HepG2 (cell line): ENCODE data around the gene IQGAP3. TPM values are rescaled to one million over a fixed set of nuclear protein-coding genes. Genes with fewer than 3 reads are reported as not detected.

ENCODE experiments used
- GTF3A ChIP-seq: sonication (generic); formaldehyde crosslinking; conservative IDR thresholded peaks from 2 replicates; pipeline ENCODE4 v1.4.0; 2020; ENCODE audit warnings: mild to moderate bottlenecking, missing genetic modification reagents
- IRF2 ChIP-seq: IDR thresholded peaks from 2 replicates; pipeline ENCODE4 v1.6.1; 2018; ENCODE audit warnings: missing genetic modification reagents, missing compliant biosample characterization
- KLF11 ChIP-seq: IDR thresholded peaks from 2 replicates; pipeline ENCODE4 v1.6.1; 2016; ENCODE audit warnings: missing compliant biosample characterization
- MAFF ChIP-seq: IDR thresholded peaks from 2 replicates; pipeline ENCODE4 v1.6.1; 2011; ENCODE audit warnings: low read depth, low read length, improper control_type of control experiment
- PLRG1 ChIP-seq: fragments of 450-650 bp; conservative IDR thresholded peaks from 2 replicates; pipeline ENCODE4 v1.6.1; 2016
- REL ChIP-seq: sonication (generic); formaldehyde crosslinking; conservative IDR thresholded peaks from 2 replicates; pipeline ENCODE4 v1.8.0; 2022; ENCODE audit warnings: mild to moderate bottlenecking, missing genetic modification reagents, moderate library complexity
- RFXAP ChIP-seq: sonication (generic); formaldehyde crosslinking; IDR thresholded peaks from 2 replicates; pipeline ENCODE4 v1.4.0; 2020; ENCODE audit warnings: missing genetic modification reagents, borderline replicate concordance
- SATB2 ChIP-seq: sonication (generic); formaldehyde crosslinking; IDR thresholded peaks from 2 replicates; pipeline ENCODE4 v1.5.0; 2020; ENCODE audit warnings: missing genetic modification reagents
- ZBTB7A ChIP-seq: sonication (generic); formaldehyde crosslinking; IDR thresholded peaks from 2 replicates; pipeline ENCODE4 v1.8.0; 2022; ENCODE audit warnings: mild to moderate bottlenecking, missing genetic modification reagents
- ZNF33B ChIP-seq: sonication (generic); formaldehyde crosslinking; IDR thresholded peaks from 2 replicates; pipeline ENCODE4 v1.5.1; 2020; ENCODE audit warnings: mild to moderate bottlenecking, missing genetic modification reagents
- ZNF564 ChIP-seq: sonication (generic); formaldehyde crosslinking; IDR thresholded peaks from 2 replicates; pipeline ENCODE4 v1.8.1; 2023; ENCODE audit warnings: mild to moderate bottlenecking, missing genetic modification reagents
- ZNF780A ChIP-seq: sonication (generic); formaldehyde crosslinking; IDR thresholded peaks from 2 replicates; pipeline ENCODE4 v1.8.0; 2022; ENCODE audit warnings: mild to moderate bottlenecking, missing genetic modification reagents, moderate library complexity
- ZNF879 ChIP-seq: sonication (generic); formaldehyde crosslinking; IDR thresholded peaks from 2 replicates; pipeline ENCODE4 v1.8.1; 2023; ENCODE audit warnings: missing genetic modification reagents
- polyA plus RNA-seq, 8 experiments: library from polyadenylated mRNA; depleted of rRNA in 3 of 8; stranded (reverse) in 7 of 8; unstranded in 1 of 8; fragments of >200 nt; fragmentation: Illumina TruSeq in 4 of 8; extraction: Trizol in 4 of 8; gene quantifications; 2 replicates each; pipeline versions ENCODE4 v1.2.1 to v1.2.3, GENCODE V29; 2011 to 2016; ENCODE audit warnings: low read depth in 4 of 8, missing spikeins in 1 of 8, mixed read lengths in 1 of 8; ENCODE audit not compliant: insufficient read depth in 1 of 8
- total RNA-seq, 5 experiments: library from RNA; depleted of rRNA; stranded (reverse); fragments of >200 nt; fragmentation: Illumina TruSeq; extraction: Trizol; gene quantifications; 2 replicates each; pipeline ENCODE4 v1.2.3, GENCODE V29; 2016; ENCODE audit warnings: low read depth in 1 of 5
- TF ChIP-seq, protein P1 (sequence below): IDR thresholded peaks from 2 replicates; pipeline ENCODE4 v1.6.1; 2016; ENCODE audit warnings: low read depth, missing genetic modification reagents, missing compliant biosample characterization
- TF ChIP-seq, protein P2 (sequence below): sonication (generic); formaldehyde crosslinking; IDR thresholded peaks from 2 replicates; pipeline ENCODE4 v1.8.1; 2023; ENCODE audit warnings: mild to moderate bottlenecking, missing genetic modification reagents
- TF ChIP-seq, protein P3 (sequence below): fragments of 450-650 bp; IDR thresholded peaks from 2 replicates; pipeline ENCODE4 v1.6.1; 2016
- TF ChIP-seq, protein P4 (sequence below): sonication (generic); formaldehyde crosslinking; IDR thresholded peaks from 2 replicates; pipeline ENCODE4 v1.4.0; 2020; ENCODE audit warnings: missing genetic modification reagents, borderline replicate concordance
- TF ChIP-seq, protein P5 (sequence below): sonication (generic); formaldehyde crosslinking; IDR thresholded peaks from 2 replicates; pipeline ENCODE4 v1.5.0; 2020; ENCODE audit warnings: missing genetic modification reagents, mild to moderate bottlenecking, borderline replicate concordance

IQGAP3 gene
- total and polyA plus RNA-seq, 2 of the 13 experiments (the other 11 are each of a cell fraction or from before 2014, with no cell fraction given): 13.5 to 14.1 TPM

DNA sequence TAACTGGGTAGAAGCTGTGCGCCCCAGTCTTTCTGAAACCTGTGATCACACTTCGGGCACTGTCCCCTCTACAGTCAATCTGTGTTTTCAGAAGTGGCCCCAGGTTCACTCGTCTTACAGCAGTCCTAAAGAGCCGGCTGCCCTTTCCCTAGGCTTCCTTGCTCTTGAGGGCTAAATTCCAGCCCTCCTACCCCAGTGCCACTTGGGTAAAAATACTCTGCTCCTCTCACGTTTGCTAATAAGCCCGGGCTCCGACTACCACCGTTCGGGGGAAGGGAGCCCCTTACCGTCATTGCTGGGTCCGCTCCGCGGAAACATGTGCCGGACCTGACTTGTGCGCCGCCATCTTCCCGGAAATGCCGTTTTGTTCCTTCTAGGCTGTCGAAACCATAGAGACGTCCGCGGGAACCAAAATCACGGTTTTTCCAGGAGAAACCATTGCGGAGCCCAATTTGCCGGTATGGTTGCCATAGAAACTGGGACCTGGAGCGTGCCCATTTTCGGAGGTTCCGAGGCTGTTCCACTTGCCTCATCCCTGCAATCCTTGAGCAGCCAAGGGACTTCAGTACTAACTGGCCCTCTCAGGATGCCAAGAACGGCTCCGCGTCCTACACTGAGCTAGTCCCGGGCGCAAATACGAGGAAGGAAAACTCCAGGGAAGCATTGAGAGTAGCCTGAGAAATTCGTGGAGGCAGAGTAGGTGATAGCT lies 28.9 kb upstream of the IQGAP3 start, which contains the start of gene GPATCH4 (continued):
- TF ChIP-seq, protein P1, sequence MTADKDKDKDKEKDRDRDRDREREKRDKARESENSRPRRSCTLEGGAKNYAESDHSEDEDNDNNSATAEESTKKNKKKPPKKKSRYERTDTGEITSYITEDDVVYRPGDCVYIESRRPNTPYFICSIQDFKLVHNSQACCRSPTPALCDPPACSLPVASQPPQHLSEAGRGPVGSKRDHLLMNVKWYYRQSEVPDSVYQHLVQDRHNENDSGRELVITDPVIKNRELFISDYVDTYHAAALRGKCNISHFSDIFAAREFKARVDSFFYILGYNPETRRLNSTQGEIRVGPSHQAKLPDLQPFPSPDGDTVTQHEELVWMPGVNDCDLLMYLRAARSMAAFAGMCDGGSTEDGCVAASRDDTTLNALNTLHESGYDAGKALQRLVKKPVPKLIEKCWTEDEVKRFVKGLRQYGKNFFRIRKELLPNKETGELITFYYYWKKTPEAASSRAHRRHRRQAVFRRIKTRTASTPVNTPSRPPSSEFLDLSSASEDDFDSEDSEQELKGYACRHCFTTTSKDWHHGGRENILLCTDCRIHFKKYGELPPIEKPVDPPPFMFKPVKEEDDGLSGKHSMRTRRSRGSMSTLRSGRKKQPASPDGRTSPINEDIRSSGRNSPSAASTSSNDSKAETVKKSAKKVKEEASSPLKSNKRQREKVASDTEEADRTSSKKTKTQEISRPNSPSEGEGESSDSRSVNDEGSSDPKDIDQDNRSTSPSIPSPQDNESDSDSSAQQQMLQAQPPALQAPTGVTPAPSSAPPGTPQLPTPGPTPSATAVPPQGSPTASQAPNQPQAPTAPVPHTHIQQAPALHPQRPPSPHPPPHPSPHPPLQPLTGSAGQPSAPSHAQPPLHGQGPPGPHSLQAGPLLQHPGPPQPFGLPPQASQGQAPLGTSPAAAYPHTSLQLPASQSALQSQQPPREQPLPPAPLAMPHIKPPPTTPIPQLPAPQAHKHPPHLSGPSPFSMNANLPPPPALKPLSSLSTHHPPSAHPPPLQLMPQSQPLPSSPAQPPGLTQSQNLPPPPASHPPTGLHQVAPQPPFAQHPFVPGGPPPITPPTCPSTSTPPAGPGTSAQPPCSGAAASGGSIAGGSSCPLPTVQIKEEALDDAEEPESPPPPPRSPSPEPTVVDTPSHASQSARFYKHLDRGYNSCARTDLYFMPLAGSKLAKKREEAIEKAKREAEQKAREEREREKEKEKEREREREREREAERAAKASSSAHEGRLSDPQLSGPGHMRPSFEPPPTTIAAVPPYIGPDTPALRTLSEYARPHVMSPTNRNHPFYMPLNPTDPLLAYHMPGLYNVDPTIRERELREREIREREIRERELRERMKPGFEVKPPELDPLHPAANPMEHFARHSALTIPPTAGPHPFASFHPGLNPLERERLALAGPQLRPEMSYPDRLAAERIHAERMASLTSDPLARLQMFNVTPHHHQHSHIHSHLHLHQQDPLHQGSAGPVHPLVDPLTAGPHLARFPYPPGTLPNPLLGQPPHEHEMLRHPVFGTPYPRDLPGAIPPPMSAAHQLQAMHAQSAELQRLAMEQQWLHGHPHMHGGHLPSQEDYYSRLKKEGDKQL: no peak
- TF ChIP-seq RFXAP (CRISPR knock-in tag): peak; percentile 59; the same call in 1 of the 2 replicates
- TF ChIP-seq ZNF879 (CRISPR knock-in tag): no peak
- no peak for TF ChIP-seq MAFF
- TF ChIP-seq ZNF780A: no peak
- TF ChIP-seq ZNF564 (CRISPR knock-in tag): 0 out of 2 replicates have a peak, but pooled peaks have one; percentile 60
- TF ChIP-seq ZBTB7A (CRISPR knock-in tag): no peak
- TF ChIP-seq IRF2: no peak
- TF ChIP-seq, protein P2, sequence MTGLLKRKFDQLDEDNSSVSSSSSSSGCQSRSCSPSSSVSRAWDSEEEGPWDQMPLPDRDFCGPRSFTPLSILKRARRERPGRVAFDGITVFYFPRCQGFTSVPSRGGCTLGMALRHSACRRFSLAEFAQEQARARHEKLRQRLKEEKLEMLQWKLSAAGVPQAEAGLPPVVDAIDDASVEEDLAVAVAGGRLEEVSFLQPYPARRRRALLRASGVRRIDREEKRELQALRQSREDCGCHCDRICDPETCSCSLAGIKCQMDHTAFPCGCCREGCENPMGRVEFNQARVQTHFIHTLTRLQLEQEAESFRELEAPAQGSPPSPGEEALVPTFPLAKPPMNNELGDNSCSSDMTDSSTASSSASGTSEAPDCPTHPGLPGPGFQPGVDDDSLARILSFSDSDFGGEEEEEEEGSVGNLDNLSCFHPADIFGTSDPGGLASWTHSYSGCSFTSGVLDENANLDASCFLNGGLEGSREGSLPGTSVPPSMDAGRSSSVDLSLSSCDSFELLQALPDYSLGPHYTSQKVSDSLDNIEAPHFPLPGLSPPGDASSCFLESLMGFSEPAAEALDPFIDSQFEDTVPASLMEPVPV (CRISPR knock-in tag): 0 out of 2 replicates have a peak, but pooled peaks have one; percentile 53
- TF ChIP-seq, protein P3, sequence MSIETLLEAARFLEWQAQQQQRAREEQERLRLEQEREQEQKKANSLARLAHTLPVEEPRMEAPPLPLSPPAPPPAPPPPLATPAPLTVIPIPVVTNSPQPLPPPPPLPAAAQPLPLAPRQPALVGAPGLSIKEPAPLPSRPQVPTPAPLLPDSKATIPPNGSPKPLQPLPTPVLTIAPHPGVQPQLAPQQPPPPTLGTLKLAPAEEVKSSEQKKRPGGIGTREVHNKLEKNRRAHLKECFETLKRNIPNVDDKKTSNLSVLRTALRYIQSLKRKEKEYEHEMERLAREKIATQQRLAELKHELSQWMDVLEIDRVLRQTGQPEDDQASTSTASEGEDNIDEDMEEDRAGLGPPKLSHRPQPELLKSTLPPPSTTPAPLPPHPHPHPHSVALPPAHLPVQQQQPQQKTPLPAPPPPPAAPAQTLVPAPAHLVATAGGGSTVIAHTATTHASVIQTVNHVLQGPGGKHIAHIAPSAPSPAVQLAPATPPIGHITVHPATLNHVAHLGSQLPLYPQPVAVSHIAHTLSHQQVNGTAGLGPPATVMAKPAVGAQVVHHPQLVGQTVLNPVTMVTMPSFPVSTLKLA: no peak
- 0 out of 2 replicates have a peak, but pooled peaks have one; percentile 78 for TF ChIP-seq GTF3A
- TF ChIP-seq REL (CRISPR knock-in tag): peak; percentile 54; the same call in 1 of the 2 replicates
- TF ChIP-seq KLF11: 0 out of 2 replicates have a peak, but pooled peaks have one; percentile 39
- 0 out of 2 replicates have a peak, but pooled peaks have one; percentile 33 for TF ChIP-seq ZNF33B (CRISPR knock-in tag)
- no peak for TF ChIP-seq PLRG1
- TF ChIP-seq, protein P4, sequence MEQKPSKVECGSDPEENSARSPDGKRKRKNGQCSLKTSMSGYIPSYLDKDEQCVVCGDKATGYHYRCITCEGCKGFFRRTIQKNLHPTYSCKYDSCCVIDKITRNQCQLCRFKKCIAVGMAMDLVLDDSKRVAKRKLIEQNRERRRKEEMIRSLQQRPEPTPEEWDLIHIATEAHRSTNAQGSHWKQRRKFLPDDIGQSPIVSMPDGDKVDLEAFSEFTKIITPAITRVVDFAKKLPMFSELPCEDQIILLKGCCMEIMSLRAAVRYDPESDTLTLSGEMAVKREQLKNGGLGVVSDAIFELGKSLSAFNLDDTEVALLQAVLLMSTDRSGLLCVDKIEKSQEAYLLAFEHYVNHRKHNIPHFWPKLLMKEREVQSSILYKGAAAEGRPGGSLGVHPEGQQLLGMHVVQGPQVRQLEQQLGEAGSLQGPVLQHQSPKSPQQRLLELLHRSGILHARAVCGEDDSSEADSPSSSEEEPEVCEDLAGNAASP: peak; percentile 63; the same call in 1 of the 2 replicates
- TF ChIP-seq SATB2: no peak
- TF ChIP-seq, protein P5, sequence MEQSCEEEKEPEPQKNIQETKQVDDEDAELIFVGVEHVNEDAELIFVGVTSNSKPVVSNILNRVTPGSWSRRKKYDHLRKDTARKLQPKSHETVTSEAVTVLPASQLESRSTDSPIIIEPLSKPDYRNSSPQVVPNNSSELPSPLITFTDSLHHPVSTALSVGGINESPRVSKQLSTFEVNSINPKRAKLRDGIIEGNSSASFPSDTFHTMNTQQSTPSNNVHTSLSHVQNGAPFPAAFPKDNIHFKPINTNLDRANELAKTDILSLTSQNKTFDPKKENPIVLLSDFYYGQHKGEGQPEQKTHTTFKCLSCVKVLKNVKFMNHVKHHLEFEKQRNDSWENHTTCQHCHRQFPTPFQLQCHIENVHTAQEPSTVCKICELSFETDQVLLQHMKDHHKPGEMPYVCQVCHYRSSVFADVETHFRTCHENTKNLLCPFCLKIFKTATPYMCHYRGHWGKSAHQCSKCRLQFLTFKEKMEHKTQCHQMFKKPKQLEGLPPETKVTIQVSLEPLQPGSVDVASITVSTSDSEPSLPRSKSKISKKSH (CRISPR knock-in tag): 0 out of 2 replicates have a peak, but pooled peaks have one; percentile 33
